H1 (cell line): ENCODE results near the gene STK40. TPM values are rescaled to one million over a fixed set of nuclear protein-coding genes. Genes with fewer than 3 reads are reported as not detected.
A peak's percentile ranks its signal among the peaks of the same experiment; 100 is the strongest.

Source experiments
- CTCF ChIA-PET: fragments of 300-600 bp; sonication (Branson Sonifier 250); formaldehyde crosslinking; loops from one replicate; lab custom pipeline; 2021; ENCODE audit not compliant: partially characterized antibody; lab: Charles Lee
- POLR2A ChIA-PET: fragments of 300-600 bp; sonication (Branson Sonifier 250); formaldehyde crosslinking; loops from one replicate; lab custom pipeline; 2021; ENCODE audit warnings: inconsistent platforms; ENCODE audit not compliant: partially characterized antibody; lab: Charles Lee
- DNase-seq, 2 experiments: peaks; one replicate each; pipeline versions ENCODE4 v3.0.0 to v3.0.0-alpha.2; 2010 to 2022; ENCODE audit warnings: low spot score in 2 of 2, low read depth in 1 of 2, mixed read lengths in 1 of 2
- FAIRE-seq: peaks from 2 replicates; lab custom pipeline; 2011; peaks lifted over from hg19 to GRCh38; lab: Jason Lieb, UNC
- H2AFZ ChIP-seq: 2 replicates; pipeline ENCODE4 v1.8.1; 2012; ENCODE audit warnings: low read length, inconsistent platforms
- H2AK5ac ChIP-seq: 2 replicates; pipeline ENCODE4 v1.6.1; 2013; ENCODE audit warnings: low read depth, low read length
- H2BK120ac ChIP-seq: replicated peaks from 2 replicates; pipeline ENCODE3; 2013; ENCODE audit warnings: low read depth, low read length, inconsistent platforms
- H2BK12ac ChIP-seq: 2 replicates; pipeline ENCODE4 v1.6.1; 2013; ENCODE audit warnings: low read depth, low read length
- H2BK15ac ChIP-seq: 2 replicates; pipeline ENCODE4 v1.6.1; 2013; ENCODE audit warnings: low read length
- H2BK20ac ChIP-seq: 2 replicates; pipeline ENCODE4 v1.6.1; 2013; ENCODE audit warnings: low read length
- H2BK5ac ChIP-seq: 2 replicates; pipeline ENCODE4 v1.6.1; 2013; ENCODE audit warnings: low read depth, low read length
- H3K14ac ChIP-seq: 2 replicates; pipeline ENCODE4 v1.6.1; 2013; ENCODE audit warnings: inconsistent platforms; ENCODE audit not compliant: insufficient read length
- H3K18ac ChIP-seq: 2 replicates; pipeline ENCODE4 v1.6.1; 2013; ENCODE audit warnings: low read length; ENCODE audit errors: extremely low read depth
- H3K23ac ChIP-seq: 2 replicates; pipeline ENCODE4 v1.6.1; 2013; ENCODE audit warnings: inconsistent platforms; ENCODE audit not compliant: insufficient read length
- H3K23me2 ChIP-seq: 2 replicates; pipeline ENCODE4 v1.6.1; 2013; ENCODE audit warnings: low read depth, low read length
- H3K27ac ChIP-seq: 2 replicates; pipeline ENCODE4 v1.6.1; 2011; ENCODE audit warnings: low read depth, low read length, inconsistent platforms
- H3K27me3 ChIP-seq, 4 experiments: replicated peaks in 1 of 4; 1 replicate in 1 of 4; 2 replicates in 3 of 4; pipeline versions ENCODE4 v1.6.1 to v1.8.1; 2011 to 2013; ENCODE audit warnings: low read length in 3 of 4, mild to moderate bottlenecking in 3 of 4, inconsistent platforms in 2 of 4, mixed read lengths in 2 of 4, moderate library complexity in 1 of 4; ENCODE audit not compliant: control insufficient read depth in 3 of 4, insufficient read depth in 3 of 4; ENCODE audit errors: extremely low read depth in 1 of 4
- H3K36me3 ChIP-seq, 4 experiments: 2 replicates each; pipeline versions ENCODE4 v1.6.1 to v1.8.1; 2011 to 2013; ENCODE audit warnings: mild to moderate bottlenecking in 4 of 4, low read length in 3 of 4, moderate library complexity in 2 of 4, control low read depth in 1 of 4, inconsistent platforms in 1 of 4; ENCODE audit not compliant: insufficient read depth in 4 of 4, control insufficient read depth in 2 of 4
- H3K4ac ChIP-seq: replicated peaks from 2 replicates; pipeline ENCODE3; 2013; ENCODE audit warnings: low read length, low read depth, mixed read lengths, inconsistent platforms; ENCODE audit not compliant: insufficient read length
- H3K4me1 ChIP-seq, 4 experiments: replicated peaks in 1 of 4; 1 replicate in 1 of 4; 2 replicates in 3 of 4; pipeline versions ENCODE4 v1.6.1 to v1.8.1; 2011 to 2013; ENCODE audit warnings: low read length in 3 of 4, inconsistent platforms in 2 of 4, mixed read lengths in 1 of 4; ENCODE audit not compliant: insufficient read depth in 4 of 4, control insufficient read depth in 3 of 4
- H3K4me2 ChIP-seq, 2 experiments: 2 replicates each; pipeline versions ENCODE4 v1.6.1 to v1.8.1; 2011 to 2013; ENCODE audit warnings: low read depth in 2 of 2, low read length in 2 of 2, control low read depth in 1 of 2, inconsistent platforms in 1 of 2, mild to moderate bottlenecking in 1 of 2; ENCODE audit not compliant: insufficient read depth in 1 of 2
- H3K4me3 ChIP-seq, 4 experiments: fragments of 200-600, 300-600 bp in 1 of 4; sonication (generic), shearing (Covaris generic), sonication (Bioruptor Twin) in 1 of 4; 2 replicates each; pipeline versions ENCODE4 v1.5.1 to v1.8.1; 2011 to 2016; ENCODE audit warnings: low read length in 4 of 4, low read depth in 3 of 4, control low read depth in 2 of 4, inconsistent platforms in 2 of 4, mild to moderate bottlenecking in 2 of 4, mixed read lengths in 1 of 4, moderate library complexity in 1 of 4; ENCODE audit not compliant: insufficient read depth in 2 of 4; ENCODE audit errors: extremely low read depth in 1 of 4
- H3K56ac ChIP-seq: replicated peaks from 2 replicates; pipeline ENCODE3; 2013; ENCODE audit warnings: low read depth, mild to moderate bottlenecking, mixed read lengths, low read length, inconsistent platforms; ENCODE audit not compliant: insufficient read length
- H3K79me1 ChIP-seq: 2 replicates; pipeline ENCODE4 v1.6.1; 2013; ENCODE audit warnings: low read depth, low read length, control low read depth
- H3K79me2 ChIP-seq, 2 experiments: 2 replicates each; pipeline versions ENCODE4 v1.6.1 to v1.8.1; 2012 to 2013; ENCODE audit warnings: low read length in 2 of 2, mild to moderate bottlenecking in 2 of 2, inconsistent platforms in 1 of 2; ENCODE audit not compliant: insufficient read depth in 2 of 2, control insufficient read depth in 1 of 2
- H3K9ac ChIP-seq, 4 experiments: replicated peaks in 1 of 4; 1 replicate in 1 of 4; 2 replicates in 3 of 4; pipeline versions ENCODE4 v1.6.1 to v1.8.1; 2011 to 2013; ENCODE audit warnings: low read depth in 3 of 4, low read length in 3 of 4, control low read depth in 2 of 4, mild to moderate bottlenecking in 2 of 4, moderate library complexity in 2 of 4, inconsistent platforms in 1 of 4; ENCODE audit errors: extremely low read depth in 1 of 4
- H3K9me3 ChIP-seq, 2 experiments: 2 replicates each; pipeline versions ENCODE4 v1.6.1 to v1.8.1; 2012 to 2013; ENCODE audit warnings: mild to moderate bottlenecking in 2 of 2, moderate library complexity in 2 of 2, control low read depth in 1 of 2, inconsistent platforms in 1 of 2, low read depth in 1 of 2, low read length in 1 of 2, mixed read lengths in 1 of 2; ENCODE audit not compliant: insufficient read depth in 2 of 2
- H4K20me1 ChIP-seq, 2 experiments: replicated peaks in 1 of 2; 2 replicates each; pipeline versions ENCODE3 to v1.8.1; 2011 to 2013; ENCODE audit warnings: inconsistent platforms in 2 of 2, low read length in 2 of 2, mild to moderate bottlenecking in 1 of 2; ENCODE audit not compliant: insufficient read depth in 2 of 2, control insufficient read depth in 1 of 2
- H4K5ac ChIP-seq: 2 replicates; pipeline ENCODE4 v1.6.1; 2013; ENCODE audit warnings: low read length, low read depth, mixed read lengths, inconsistent platforms; ENCODE audit not compliant: insufficient read length
- H4K8ac ChIP-seq: 2 replicates; pipeline ENCODE4 v1.8.0; 2013; ENCODE audit warnings: mild to moderate bottlenecking, moderate library complexity, low read length, inconsistent platforms; ENCODE audit not compliant: insufficient read depth; ENCODE audit errors: extremely low read depth
- H4K91ac ChIP-seq: replicated peaks from 2 replicates; pipeline ENCODE3; 2013; ENCODE audit warnings: low read length, mixed read lengths, inconsistent platforms; ENCODE audit not compliant: insufficient read length
- KDM1A ChIP-seq: fragments of 200-600, 300-600 bp; sonication (generic); IDR thresholded peaks from 2 replicates; pipeline ENCODE4 v1.7.1; 2016; ENCODE audit warnings: mild to moderate bottlenecking, low read length, borderline replicate concordance
- NRF1 ChIP-seq: IDR thresholded peaks from 2 replicates; pipeline ENCODE4 v1.6.1; 2011; ENCODE audit warnings: mild to moderate bottlenecking, low read depth, low read length, improper control_type of control experiment
- POLR2AphosphoS5 ChIP-seq: IDR thresholded peaks from 2 replicates; pipeline ENCODE4 v1.6.1; 2011; ENCODE audit warnings: low read depth, low read length
- SIN3A ChIP-seq, 2 experiments: IDR thresholded peaks in 1 of 2; conservative IDR thresholded peaks in 1 of 2; 2 replicates each; pipeline ENCODE4 v1.6.1; 2011 to 2012; ENCODE audit warnings: low read length in 2 of 2, improper control_type of control experiment in 1 of 2, low read depth in 1 of 2, mild to moderate bottlenecking in 1 of 2
- WGBS, 2 experiments: shearing (Covaris generic) in 1 of 2; methylation state at CpG; one replicate each; pipeline versions ENCODE4 v1.1.6 to v1.1.7; 2013 to 2015; ENCODE audit warnings: low lambda C conversion rate in 2 of 2, mixed read lengths in 2 of 2, inconsistent platforms in 1 of 2, low coverage in 1 of 2, missing lambda C conversion rate in 1 of 2; ENCODE audit not compliant: insufficient replicate concordance in 2 of 2, insufficient coverage in 1 of 2, insufficient read length in 1 of 2; ENCODE audit errors: extremely low coverage in 1 of 2, missing lambda C conversion rate in 1 of 2; 5-methylcytosine and 5-hydroxymethylcytosine counted together
- polyA plus RNA-seq, 7 experiments: library from polyadenylated mRNA; depleted of rRNA in 3 of 7; stranded (reverse) in 5 of 7; unstranded in 2 of 7; fragments of >200 nt in 5 of 7; fragments of 200-250 nt in 2 of 7; gene quantifications; 1 replicate in 5 of 7; 2 replicates in 1 of 7; 4 replicates in 1 of 7; pipeline versions ENCODE4 v1.2.1 to v1.2.3, GENCODE V29; 2011 to 2013; ENCODE audit warnings: missing spikeins in 2 of 7, mixed read lengths in 2 of 7
- total RNA-seq: library from RNA; stranded (reverse); fragmentation: NEBNext Ultra II Directional; extraction: Animal tissue kit (Norgen Biotek cat#: 25700); gene quantifications from 2 replicates; pipeline ENCODE4 v1.2.1, GENCODE V29; 2021

Gene STK40
- total and polyA plus RNA-seq, 2 of the 8 experiments (the other 6 are each of a cell fraction or from before 2014, with no cell fraction given): 13.6 to 28.6 TPM

GRCh38 chr1:36396359-36396758, 10.6 kb upstream of the STK40 start:
- peaks cover 5% of the 10 kb centered on the region; the same call in 1 of the 2 replicates for H3K79me1 ChIP-seq
- POLR2A ChIA-PET: interaction anchor here (0.8 to 6.2 kb wide), 5 partner anchors 13 to 90 kb away, joined by 3 to 36 read pairs (median 3); partner anchors contain the start of genes EVA1B and SH3D21
- no peaks in the 10 kb centered on the region for H3K9me3 ChIP-seq
- H2BK120ac ChIP-seq: peak overlapping the region; percentile 53
- H3K27ac ChIP-seq: no peak overlapping the region
- H3K56ac ChIP-seq: no peak overlapping the region
- H3K14ac ChIP-seq: no peak overlapping the region
- peaks cover 11% of the 10 kb centered on the region for H3K23me2 ChIP-seq
- H3K4me2 ChIP-seq: peak overlapping the region in 1 of 2 experiments; percentile 98; a peak in 2 of 4 replicates
- FAIRE-seq (no peak), DNase-seq (no peak)
- H2AFZ ChIP-seq: no peak overlapping the region
- CTCF ChIA-PET: interaction anchor here (1.2 to 3.6 kb wide), 4 partner anchors 9 to 172 kb away, joined by 3 to 28 read pairs (median 7); partner anchors contain the start of gene THRAP3
- no peaks in the 10 kb centered on the region for H3K27me3 ChIP-seq
- H2BK20ac ChIP-seq: no peak overlapping the region
- H3K79me2 ChIP-seq: peaks cover 0 to 11% of the 10 kb centered on the region in 2 experiments; a peak in 3 of 4 replicates
- no peak overlapping the region for H4K5ac ChIP-seq
- H3K4me1 ChIP-seq: peaks cover 0 to 6% (median 4%) of the 10 kb centered on the region in 4 experiments; a peak in 5 of 7 replicates
- no peak overlapping the region for H3K18ac ChIP-seq
- no peak overlapping the region for H3K23ac ChIP-seq
- peak overlapping the region in 2 of 4 experiments; percentile 0 to 73; a peak in 1 of 8 replicates for H3K4me3 ChIP-seq
- H3K36me3 ChIP-seq: peaks cover 3 to 19% (median 14%) of the 10 kb centered on the region in 4 experiments
- peaks cover 0 to 9% of the 10 kb centered on the region in 2 experiments for H4K20me1 ChIP-seq
- no peak overlapping the region for H3K4ac ChIP-seq
- H4K91ac ChIP-seq: no peak overlapping the region
- no peak overlapping the region for H2BK5ac ChIP-seq
- H2AK5ac ChIP-seq: no peak overlapping the region
- no peak overlapping the region for H4K8ac ChIP-seq
- no peak overlapping the region for H2BK12ac ChIP-seq
- TF ChIP-seq NRF1: no peak
- no peak for TF ChIP-seq KDM1A
- TF ChIP-seq SIN3A (conservative IDR thresholded peaks at IDR 0.05 in 1 of 2, IDR thresholded peaks at IDR 0.05 in 1 of 2; ENCODE audit: low read depth in 1 of 2, low read length in 2 of 2): no peak
- no peak for TF ChIP-seq POLR2AphosphoS5
- 82% methylated on average over 6 of the region's 6 CpGs; no CpG with 5 or more reads in 1 of the 2 experiments for WGBS, 2 experiments
- H3K9ac ChIP-seq: no peak overlapping the region
- H2BK15ac ChIP-seq: peak overlapping the region; percentile 65; the same call in 1 of the 2 replicates
